ENCODE results near the gene CCL24. TPM values are rescaled to one million over a fixed set of nuclear protein-coding genes. Genes with fewer than 3 reads are reported as not detected.
"Not testable (repeated sequence)": the region's sequence is repeated elsewhere in the genome, so short reads cannot be mapped to it uniquely, and the experiment has no call there.

Gene CCL24
- total and polyA plus RNA-seq, 7 donors: 24.4 to 32.8 (median 25.2) TPM; not detected in 4

DNA sequence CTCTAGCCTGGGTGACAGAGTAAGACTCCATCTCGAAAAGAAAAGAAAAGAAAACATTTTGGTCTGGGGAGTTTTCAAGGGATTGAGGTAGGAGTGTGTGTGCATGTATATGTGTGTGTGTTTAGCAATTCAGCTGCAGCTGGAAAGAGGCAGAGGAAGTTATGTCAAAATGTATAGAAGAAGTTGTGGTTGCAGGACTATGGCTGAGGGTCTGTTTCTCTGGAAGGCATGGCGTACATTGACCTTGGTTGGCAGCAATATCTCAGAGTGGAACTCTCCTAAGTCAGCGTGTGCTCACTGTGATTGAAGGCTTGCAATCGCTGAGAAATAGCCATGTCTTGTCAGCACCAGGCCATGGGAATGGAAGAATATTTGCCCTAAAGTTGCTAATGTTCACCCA is 36.6 kb upstream of the CCL24 start:
- intact Hi-C loops (cut with DNase I): no loop called here
- H3K27ac ChIP-seq: no peak overlapping the region
- 55 to 85% methylated on average over 4 of the region's 4 CpGs for WGBS, 2 donors
- TF ChIP-seq POLR2A (IDR thresholded peaks at IDR 0.05) (no peak), EP300 (IDR thresholded peaks at IDR 0.05) (no peak), POLR2AphosphoS5 (IDR thresholded peaks at IDR 0.05) (no peak)
- TF ChIP-seq, protein P1, sequence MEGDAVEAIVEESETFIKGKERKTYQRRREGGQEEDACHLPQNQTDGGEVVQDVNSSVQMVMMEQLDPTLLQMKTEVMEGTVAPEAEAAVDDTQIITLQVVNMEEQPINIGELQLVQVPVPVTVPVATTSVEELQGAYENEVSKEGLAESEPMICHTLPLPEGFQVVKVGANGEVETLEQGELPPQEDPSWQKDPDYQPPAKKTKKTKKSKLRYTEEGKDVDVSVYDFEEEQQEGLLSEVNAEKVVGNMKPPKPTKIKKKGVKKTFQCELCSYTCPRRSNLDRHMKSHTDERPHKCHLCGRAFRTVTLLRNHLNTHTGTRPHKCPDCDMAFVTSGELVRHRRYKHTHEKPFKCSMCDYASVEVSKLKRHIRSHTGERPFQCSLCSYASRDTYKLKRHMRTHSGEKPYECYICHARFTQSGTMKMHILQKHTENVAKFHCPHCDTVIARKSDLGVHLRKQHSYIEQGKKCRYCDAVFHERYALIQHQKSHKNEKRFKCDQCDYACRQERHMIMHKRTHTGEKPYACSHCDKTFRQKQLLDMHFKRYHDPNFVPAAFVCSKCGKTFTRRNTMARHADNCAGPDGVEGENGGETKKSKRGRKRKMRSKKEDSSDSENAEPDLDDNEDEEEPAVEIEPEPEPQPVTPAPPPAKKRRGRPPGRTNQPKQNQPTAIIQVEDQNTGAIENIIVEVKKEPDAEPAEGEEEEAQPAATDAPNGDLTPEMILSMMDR (IDR thresholded peaks at IDR 0.05): no peak
- H3K36me3 ChIP-seq: no peaks in the 10 kb centered on the region
- no peak overlapping the region for H3K4me3 ChIP-seq
- no peaks in the 10 kb centered on the region for H3K27me3 ChIP-seq
- no peak for DNase-seq
- no peaks in the 10 kb centered on the region for H3K4me1 ChIP-seq
- H3K9me3 ChIP-seq: no peaks in the 10 kb centered on the region

DNA sequence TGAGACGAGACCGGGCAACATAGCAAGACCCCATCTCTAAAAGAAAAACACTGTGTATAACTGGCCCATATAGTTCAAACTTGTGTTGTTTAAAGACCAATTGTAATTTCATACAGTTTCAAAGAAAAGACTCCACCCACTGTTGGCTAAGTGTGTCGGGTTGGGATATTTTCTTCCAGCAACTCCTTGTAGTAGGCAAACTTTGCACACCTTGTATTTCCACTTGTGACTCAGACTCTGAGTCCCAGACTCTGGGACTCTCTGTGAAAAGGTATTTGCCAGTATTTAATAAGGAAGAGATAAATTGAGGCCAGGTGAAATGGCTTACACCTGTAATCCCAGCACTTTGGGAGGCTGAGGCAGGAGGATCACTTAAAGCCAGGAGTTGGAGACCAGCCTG is 36.0 kb upstream of the CCL24 start:
- no peak overlapping the region for H3K27ac ChIP-seq
- H3K36me3 ChIP-seq: no peaks in the 10 kb centered on the region
- H3K4me1 ChIP-seq: no peaks in the 10 kb centered on the region
- DNase-seq: no peak
- intact Hi-C loops (cut with DNase I): no loop called here
- no peaks in the 10 kb centered on the region for H3K27me3 ChIP-seq
- no peaks in the 10 kb centered on the region for H3K9me3 ChIP-seq
- no peak overlapping the region for H3K4me3 ChIP-seq
- WGBS, 2 donors: 61 to 81% methylated on average over 3 of the region's 3 CpGs
- TF ChIP-seq POLR2AphosphoS5 (IDR thresholded peaks at IDR 0.05): no peak
- TF ChIP-seq EP300 (IDR thresholded peaks at IDR 0.05): no peak
- no peak for TF ChIP-seq POLR2A (IDR thresholded peaks at IDR 0.05)
- TF ChIP-seq, protein P1 (IDR thresholded peaks at IDR 0.05): no peak

DNA sequence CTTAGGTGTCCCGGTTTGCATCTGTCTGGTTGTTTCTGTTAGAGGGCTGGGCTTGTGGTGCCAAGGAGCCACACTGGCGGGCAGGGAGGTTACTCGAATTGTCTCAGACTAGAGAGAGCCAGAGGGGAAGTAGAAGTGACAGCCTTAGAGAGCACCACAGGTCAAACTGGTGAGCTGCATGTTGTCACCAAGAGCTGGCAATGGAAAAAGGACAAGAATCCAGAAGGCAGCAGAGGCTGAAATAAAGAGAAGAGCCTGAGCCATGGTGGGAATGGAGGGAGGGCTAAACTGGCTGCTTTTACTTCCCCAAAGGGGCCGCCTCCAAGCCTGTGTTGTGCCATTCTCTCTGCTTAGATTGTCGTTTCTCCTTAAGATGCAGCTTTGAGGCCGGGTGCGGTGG is 34.1 kb upstream of the CCL24 start:
- TF ChIP-seq POLR2AphosphoS5 (IDR thresholded peaks at IDR 0.05) (no peak), EP300 (IDR thresholded peaks at IDR 0.05) (no peak), POLR2A (IDR thresholded peaks at IDR 0.05) (no peak)
- TF ChIP-seq, protein P1 (IDR thresholded peaks at IDR 0.05): no peak
- H3K27ac ChIP-seq: no peak overlapping the region
- H3K9me3 ChIP-seq: no peaks in the 10 kb centered on the region
- peaks cover 0 to 6% (median 3%) of the 10 kb centered on the region in 4 donors for H3K4me1 ChIP-seq
- intact Hi-C loops (cut with DNase I): no loop called here
- no peak for DNase-seq
- no peak overlapping the region for H3K4me3 ChIP-seq
- WGBS, 2 donors: 78 to 80% methylated on average over 7 of the region's 7 CpGs
- H3K36me3 ChIP-seq: no peaks in the 10 kb centered on the region
- no peaks in the 10 kb centered on the region for H3K27me3 ChIP-seq

DNA sequence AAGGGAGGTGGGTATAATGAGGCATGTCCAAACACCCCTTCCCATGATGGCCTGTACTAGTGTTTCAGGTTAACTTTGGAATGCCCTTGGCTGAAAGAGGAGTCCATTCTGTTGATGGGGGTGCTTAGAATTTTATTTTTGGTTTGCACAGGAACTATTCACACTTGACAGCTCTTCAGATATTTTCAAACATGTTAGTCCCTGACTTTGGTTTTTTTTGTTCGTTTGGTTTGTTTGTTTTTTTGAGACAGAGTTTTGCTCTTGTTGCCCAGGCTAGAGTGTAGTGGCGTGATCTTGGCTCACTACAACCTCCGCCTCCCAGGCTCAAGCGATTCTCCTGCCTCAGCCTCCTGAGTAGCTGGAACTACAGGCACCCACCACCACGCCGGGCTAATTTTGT is 31.5 kb upstream of the CCL24 start:
- H3K9me3 ChIP-seq; intact Hi-C loops (cut with DNase I): not testable (repeated sequence)
- WGBS, 2 donors: 74 to 85% methylated on average over 6 of the region's 6 CpGs

DNA sequence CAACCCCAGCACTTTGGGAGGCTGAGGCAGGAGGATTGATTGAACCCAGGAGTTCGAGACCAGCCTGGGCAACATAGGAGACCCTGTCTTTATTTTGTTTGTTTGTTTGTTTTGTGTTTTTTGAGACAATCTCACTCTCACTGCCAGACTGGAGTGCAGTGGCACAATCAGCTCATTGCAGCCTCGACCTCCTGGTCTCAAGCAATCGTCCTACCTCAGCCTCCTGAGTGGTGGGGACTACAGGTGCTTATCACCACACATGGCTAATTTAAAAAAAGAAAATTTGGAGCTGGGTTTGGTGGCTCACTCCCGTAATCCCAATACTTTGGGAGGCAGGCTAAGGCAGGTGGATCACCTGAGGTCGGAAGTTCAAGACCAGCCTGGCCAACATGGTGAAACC is 30.6 kb upstream of the CCL24 start:
- intact Hi-C loops (cut with DNase I): no loop called here
- TF ChIP-seq POLR2A (IDR thresholded peaks at IDR 0.05) (no peak), POLR2AphosphoS5 (IDR thresholded peaks at IDR 0.05) (no peak), EP300 (IDR thresholded peaks at IDR 0.05) (no peak)
- TF ChIP-seq, protein P1 (IDR thresholded peaks at IDR 0.05): no peak

More for the DNA sequence above, 31.5 kb upstream of the CCL24 start:
- not testable (repeated sequence) for H3K4me3 ChIP-seq, H3K27ac ChIP-seq, DNase-seq, H3K27me3 ChIP-seq, H3K36me3 ChIP-seq
- H3K4me1 ChIP-seq: peaks cover 0 to 12% (median 6%) of the 10 kb centered on the region in 4 donors

More for the DNA sequence above, 30.6 kb upstream of the CCL24 start:
- 90 to 93% methylated on average over 5 of the region's 5 CpGs for WGBS, 2 donors
- Histone ChIP-seq H3K27me3 (no peaks in the 10 kb centered on the region), H3K36me3 (no peaks in the 10 kb centered on the region), H3K9me3 (no peaks in the 10 kb centered on the region), H3K4me3 (no peak overlapping the region), H3K4me1 (peaks cover 0 to 12% (median 6%) of the 10 kb centered on the region in 4 donors), H3K27ac (no peak overlapping the region)
- DNase-seq: no peak
